ENCODE results near the gene ZSWIM6. TPM values are rescaled to one million over a fixed set of nuclear protein-coding genes. Genes with fewer than 3 reads are reported as not detected.

ZSWIM6 gene
- total and polyA plus RNA-seq, 2 of the 4 experiments (the other 2 are of a cell fraction), result 10.8 to 14.1 TPM

DNA sequence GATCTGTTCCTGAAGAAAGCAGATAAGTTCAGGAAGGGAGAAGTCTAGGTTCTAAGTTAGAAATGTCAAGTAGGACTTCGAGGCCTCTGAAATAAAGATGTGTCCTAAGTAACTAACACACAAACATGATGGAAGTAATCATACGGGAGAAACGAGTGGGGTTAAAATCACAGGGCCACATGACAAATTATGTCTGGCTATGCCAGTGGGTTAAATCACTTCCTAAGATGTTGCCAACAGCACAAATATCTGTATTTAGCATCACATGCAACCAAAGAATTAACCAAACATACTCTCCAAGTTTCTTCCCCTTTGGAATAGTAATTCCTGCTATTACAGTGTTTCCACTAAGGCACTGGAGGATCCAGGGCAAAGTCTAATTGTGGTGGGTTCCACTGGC, 13.7 kb upstream of the ZSWIM6 start (continued):
- TF ChIP-seq FOS (IDR thresholded peaks at IDR 0.05; ENCODE audit: low read depth, low read length) (no peak), MAFK (IDR thresholded peaks at IDR 0.05; ENCODE audit: low read depth, low read length) (no peak), NFE2L2 (IDR thresholded peaks at IDR 0.05; ENCODE audit: low read depth, low read length) (no peak), MAZ (IDR thresholded peaks at IDR 0.05; ENCODE audit: borderline replicate concordance, low read depth, low read length) (no peak)

DNA sequence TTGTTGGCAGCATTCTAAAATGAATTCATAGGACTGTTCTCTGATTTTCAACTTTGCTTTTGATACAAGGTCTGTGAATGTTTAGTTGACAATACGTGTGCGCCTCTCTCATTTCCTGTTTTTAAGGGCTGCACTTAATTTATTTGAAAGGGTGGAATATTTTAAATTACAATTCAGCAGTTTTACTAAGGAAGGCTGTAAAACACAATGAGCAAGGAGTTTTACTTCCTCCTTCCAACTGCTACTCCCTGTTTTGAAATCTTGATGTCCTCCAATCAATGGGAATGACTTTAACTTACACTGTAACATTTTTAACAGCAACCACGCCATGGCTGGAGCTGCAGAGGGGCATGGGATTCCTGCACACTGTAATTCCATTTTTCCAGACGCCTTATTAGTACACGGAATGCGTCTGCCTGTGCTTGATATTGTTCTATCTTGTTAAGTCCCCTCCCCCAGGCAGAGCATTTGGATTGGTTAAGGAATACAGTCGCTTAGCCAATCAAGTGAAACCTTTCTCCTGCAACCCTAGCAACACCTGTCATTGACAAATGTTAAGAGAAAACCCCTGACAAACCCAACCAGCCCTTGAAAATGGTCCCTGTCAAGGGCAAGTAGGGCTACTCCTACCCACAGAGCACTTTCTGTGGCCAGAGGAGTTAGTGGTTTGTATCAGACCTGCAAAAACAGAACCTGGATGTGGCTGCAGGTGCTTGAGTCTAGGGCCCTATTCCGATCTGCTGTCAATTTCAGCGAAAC, 12.5 kb upstream of the ZSWIM6 start:
- Histone ChIP-seq H2BK120ac (ENCODE audit: low read depth, low read length) (no peak overlapping the region), H3K79me1 (ENCODE audit: low read depth in 1 of 2, low read length in 2 of 2) (peaks cover 0 to 4% of the 10 kb centered on the region in 2 experiments; a peak in 1 of 4 replicates), H3K56ac (ENCODE audit: extremely low read depth, insufficient read depth, low read length) (no peak overlapping the region), H2AK9ac (replicated peaks; ENCODE audit: low read depth, low read length, poor library complexity) (no peak overlapping the region), H3K4ac (ENCODE audit: low read depth, low read length) (no peak overlapping the region), H3K9me3 (ENCODE audit: control insufficient read depth, insufficient read depth, low read length) (no peaks in the 10 kb centered on the region), H2AFZ (replicated peaks; ENCODE audit: low read length, poor library complexity) (peak overlapping the region; percentile 46), H3K27me3 (ENCODE audit: control insufficient read depth, insufficient read depth, low read length) (no peaks in the 10 kb centered on the region), H3K27ac (ENCODE audit: insufficient read depth, low read length) (no peak overlapping the region), H4K5ac (ENCODE audit: low read depth, low read length) (no peak overlapping the region; the same call in 1 of the 2 replicates), H4K20me1 (ENCODE audit: insufficient read depth, low read length) (no peaks in the 10 kb centered on the region), H4K91ac (ENCODE audit: insufficient read depth, low read depth, low read length) (no peak overlapping the region; the same call in 1 of the 2 replicates), H3K14ac (replicated peaks; ENCODE audit: low read depth, low read length) (no peak overlapping the region), H3K4me2 (ENCODE audit: low read depth, low read length) (no peak overlapping the region), H3K18ac (ENCODE audit: low read depth, low read length) (peak overlapping the region; percentile 52; the same call in 1 of the 2 replicates), H2BK20ac (ENCODE audit: low read depth, low read length) (no peak overlapping the region), H3K4me1 (ENCODE audit: control insufficient read depth, insufficient read depth, low read length) (peaks cover 9% of the 10 kb centered on the region), H2BK15ac (ENCODE audit: low read depth, low read length) (no peak overlapping the region), H3K36me3 (ENCODE audit: control insufficient read depth, insufficient read depth, low read length) (no peaks in the 10 kb centered on the region), H2BK5ac (ENCODE audit: low read depth, low read length, poor library complexity, severe bottlenecking) (no peak overlapping the region), H3K4me3 (ENCODE audit: insufficient read depth, low read depth, low read length) (no peak overlapping the region), H3K9ac (ENCODE audit: low read depth, low read length) (no peak overlapping the region), H2AK5ac (ENCODE audit: low read depth, low read length) (no peak overlapping the region; the same call in 1 of the 2 replicates), H4K8ac (ENCODE audit: low read depth in 2 of 2, low read length in 2 of 2) (0 out of 4 replicates have a peak overlapping the region, but pooled peaks of 1 of the 2 experiments have one; percentile 17), H3K9me1 (ENCODE audit: insufficient read depth, low read length) (peaks cover 3% of the 10 kb centered on the region), H3K23ac (ENCODE audit: low read depth, low read length) (no peak overlapping the region)
- dilution Hi-C loops (cut with HindIII; ENCODE audit: low sequenced_read_pairs, unreplicated experiment) (no loop called here), in situ Hi-C loops (cut with MboI; ENCODE audit: low sequenced_read_pairs) (loop anchor here (10.0 to 25.0 kb wide), 2 partner anchors 265 to 632 kb away; no protein-coding TSS in a partner anchor), intact Hi-C loops (cut with micrococcal nuclease) (no loop called here)
- DNase-seq (no peak), ATAC-seq (ENCODE audit: low read depth) (no peak)
- WGBS, 2 experiments (ENCODE audit: extremely low coverage in 2 of 2, insufficient read length in 1 of 2), result no CpG with 5 or more reads among the region's 9 CpGs
- TF ChIP-seq NFE2L2 (IDR thresholded peaks at IDR 0.05; ENCODE audit: low read depth, low read length), result no peak
- TF ChIP-seq FOS (IDR thresholded peaks at IDR 0.05; ENCODE audit: low read depth, low read length), result no peak
- TF ChIP-seq MAFK (IDR thresholded peaks at IDR 0.05; ENCODE audit: low read depth, low read length), result no peak
- TF ChIP-seq, protein P1, sequence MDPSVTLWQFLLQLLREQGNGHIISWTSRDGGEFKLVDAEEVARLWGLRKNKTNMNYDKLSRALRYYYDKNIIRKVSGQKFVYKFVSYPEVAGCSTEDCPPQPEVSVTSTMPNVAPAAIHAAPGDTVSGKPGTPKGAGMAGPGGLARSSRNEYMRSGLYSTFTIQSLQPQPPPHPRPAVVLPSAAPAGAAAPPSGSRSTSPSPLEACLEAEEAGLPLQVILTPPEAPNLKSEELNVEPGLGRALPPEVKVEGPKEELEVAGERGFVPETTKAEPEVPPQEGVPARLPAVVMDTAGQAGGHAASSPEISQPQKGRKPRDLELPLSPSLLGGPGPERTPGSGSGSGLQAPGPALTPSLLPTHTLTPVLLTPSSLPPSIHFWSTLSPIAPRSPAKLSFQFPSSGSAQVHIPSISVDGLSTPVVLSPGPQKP (IDR thresholded peaks at IDR 0.05; ENCODE audit: borderline replicate concordance, low read depth, low read length), result no peak
- TF ChIP-seq MXI1 (IDR thresholded peaks at IDR 0.05; ENCODE audit: borderline replicate concordance, low read depth, low read length), result no peak
- TF ChIP-seq, protein P2, sequence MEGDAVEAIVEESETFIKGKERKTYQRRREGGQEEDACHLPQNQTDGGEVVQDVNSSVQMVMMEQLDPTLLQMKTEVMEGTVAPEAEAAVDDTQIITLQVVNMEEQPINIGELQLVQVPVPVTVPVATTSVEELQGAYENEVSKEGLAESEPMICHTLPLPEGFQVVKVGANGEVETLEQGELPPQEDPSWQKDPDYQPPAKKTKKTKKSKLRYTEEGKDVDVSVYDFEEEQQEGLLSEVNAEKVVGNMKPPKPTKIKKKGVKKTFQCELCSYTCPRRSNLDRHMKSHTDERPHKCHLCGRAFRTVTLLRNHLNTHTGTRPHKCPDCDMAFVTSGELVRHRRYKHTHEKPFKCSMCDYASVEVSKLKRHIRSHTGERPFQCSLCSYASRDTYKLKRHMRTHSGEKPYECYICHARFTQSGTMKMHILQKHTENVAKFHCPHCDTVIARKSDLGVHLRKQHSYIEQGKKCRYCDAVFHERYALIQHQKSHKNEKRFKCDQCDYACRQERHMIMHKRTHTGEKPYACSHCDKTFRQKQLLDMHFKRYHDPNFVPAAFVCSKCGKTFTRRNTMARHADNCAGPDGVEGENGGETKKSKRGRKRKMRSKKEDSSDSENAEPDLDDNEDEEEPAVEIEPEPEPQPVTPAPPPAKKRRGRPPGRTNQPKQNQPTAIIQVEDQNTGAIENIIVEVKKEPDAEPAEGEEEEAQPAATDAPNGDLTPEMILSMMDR (conservative IDR thresholded peaks at IDR 0.05; ENCODE audit: low read depth, low read length), result no peak
- no peak for TF ChIP-seq CHD1 (IDR thresholded peaks at IDR 0.05; ENCODE audit: low read depth, low read length)
- POLR2A ChIA-PET (ENCODE audit: unreplicated experiment), result no interaction called here
- CTCF ChIA-PET, result no interaction called here
- BruUV-seq (replicated peaks), result no TSS peak
